Measurements from ENCODE around the gene MYLK. TPM values are rescaled to one million over a fixed set of nuclear protein-coding genes. Genes with fewer than 3 reads are reported as not detected.

The MYLK gene
- total RNA-seq, 2 experiments from 2014 or later = 0.17 TPM; not detected in 1

GRCh38 chr3:123759871-123760270, 124.3 kb downstream of the MYLK start:
- H3K4me3 Mint-ChIP-seq = no peak overlapping the region
- no peak for DNase-seq
- H3K4me1 Mint-ChIP-seq (ENCODE audit: low read depth) = peaks cover 3% of the 10 kb centered on the region
- no peaks in the 10 kb centered on the region for H3K36me3 Mint-ChIP-seq
- POLR2A ChIA-PET = no interaction called here
- intact Hi-C loops (cut with micrococcal nuclease) = no loop called here
- H3K27me3 Mint-ChIP-seq = peaks cover 13% of the 10 kb centered on the region
- CTCF ChIA-PET = no interaction called here
- no peak overlapping the region for H3K27ac Mint-ChIP-seq
- no peaks in the 10 kb centered on the region for H3K9me3 Mint-ChIP-seq

GRCh38 chr3:123759311-123759710, 124.8 kb downstream of the MYLK start:
- intact Hi-C loops (cut with micrococcal nuclease) = no loop called here
- Mint-ChIP-seq H3K36me3 (no peaks in the 10 kb centered on the region), H3K27me3 (peaks cover 11% of the 10 kb centered on the region), H3K4me1 (ENCODE audit: low read depth) (peaks cover 3% of the 10 kb centered on the region), H3K27ac (no peak overlapping the region), H3K9me3 (no peaks in the 10 kb centered on the region), H3K4me3 (no peak overlapping the region)
- ChIA-PET POLR2A (no interaction called here), CTCF (interaction anchor here (0.8 kb wide), 1 partner anchor 35 kb away, joined by 3 read pairs; no protein-coding TSS in a partner anchor)
- no peak for DNase-seq

- Mint-ChIP-seq H3K4me3 (no peak overlapping the region), H3K4me1 (ENCODE audit: low read depth) (peaks cover 3% of the 10 kb centered on the region), H3K9me3 (no peaks in the 10 kb centered on the region), H3K27me3 (peaks cover 5% of the 10 kb centered on the region), H3K27ac (no peak overlapping the region), H3K36me3 (no peaks in the 10 kb centered on the region)
- POLR2A ChIA-PET = no interaction called here
- intact Hi-C loops (cut with micrococcal nuclease) = no loop called here
- CTCF ChIA-PET = interaction anchor here (0.8 kb wide), 1 partner anchor 322 kb away, joined by 3 read pairs; no protein-coding TSS in a partner anchor
- DNase-seq = no peak
These were observed 126.0 kb downstream of the MYLK start for GRCh38 chr3:123758081-123758564.

GRCh38 chr3:123757281-123757940, 126.7 kb downstream of the MYLK start:
- intact Hi-C loops (cut with micrococcal nuclease) = no loop called here
- Mint-ChIP-seq H3K4me1 (ENCODE audit: low read depth) (peaks cover 3% of the 10 kb centered on the region), H3K27me3 (peaks cover 5% of the 10 kb centered on the region), H3K9me3 (no peaks in the 10 kb centered on the region), H3K36me3 (no peaks in the 10 kb centered on the region), H3K4me3 (no peak overlapping the region), H3K27ac (no peak overlapping the region)
- no peak for DNase-seq
- CTCF ChIA-PET = no interaction called here
- POLR2A ChIA-PET = no interaction called here

- DNase-seq = no peak
- CTCF ChIA-PET = no interaction called here
- H3K27me3 Mint-ChIP-seq = peaks cover 5% of the 10 kb centered on the region
- POLR2A ChIA-PET = no interaction called here
- no peaks in the 10 kb centered on the region for H3K36me3 Mint-ChIP-seq
- H3K4me3 Mint-ChIP-seq = no peak overlapping the region
- intact Hi-C loops (cut with micrococcal nuclease) = no loop called here
- H3K4me1 Mint-ChIP-seq (ENCODE audit: low read depth) = peaks cover 3% of the 10 kb centered on the region
- no peaks in the 10 kb centered on the region for H3K9me3 Mint-ChIP-seq
- H3K27ac Mint-ChIP-seq = no peak overlapping the region
These were observed 128.6 kb downstream of the MYLK start for GRCh38 chr3:123755501-123755900.

- Mint-ChIP-seq H3K4me3 (no peak overlapping the region), H3K9me3 (no peaks in the 10 kb centered on the region), H3K4me1 (ENCODE audit: low read depth) (peaks cover 3% of the 10 kb centered on the region), H3K36me3 (no peaks in the 10 kb centered on the region), H3K27ac (no peak overlapping the region), H3K27me3 (peaks cover 5% of the 10 kb centered on the region)
- DNase-seq = no peak
- ChIA-PET POLR2A (no interaction called here), CTCF (no interaction called here)
- intact Hi-C loops (cut with micrococcal nuclease) = no loop called here
These were observed 129.0 kb downstream of the MYLK start for GRCh38 chr3:123755085-123755484.

GRCh38 chr3:123753286-123753685, 130.8 kb downstream of the MYLK start:
- intact Hi-C loops (cut with micrococcal nuclease) = no loop called here
- Mint-ChIP-seq H3K4me1 (ENCODE audit: low read depth) (peaks cover 3% of the 10 kb centered on the region), H3K27me3 (peaks cover 5% of the 10 kb centered on the region), H3K9me3 (no peaks in the 10 kb centered on the region), H3K27ac (no peak overlapping the region), H3K4me3 (no peak overlapping the region), H3K36me3 (no peaks in the 10 kb centered on the region)
- ChIA-PET CTCF (no interaction called here), POLR2A (no interaction called here)
- DNase-seq = no peak

GRCh38 chr3:123752228-123752627, 131.9 kb downstream of the MYLK start:
- no peak for DNase-seq
- intact Hi-C loops (cut with micrococcal nuclease) = no loop called here
- POLR2A ChIA-PET = no interaction called here

GRCh38 chr3:123751433-123751832, 132.7 kb downstream of the MYLK start:
- CTCF ChIA-PET = no interaction called here
- H3K4me1 Mint-ChIP-seq (ENCODE audit: low read depth) = no peaks in the 10 kb centered on the region
- POLR2A ChIA-PET = no interaction called here
- H3K36me3 Mint-ChIP-seq = no peaks in the 10 kb centered on the region
- intact Hi-C loops (cut with micrococcal nuclease) = no loop called here
- H3K27me3 Mint-ChIP-seq = no peaks in the 10 kb centered on the region
- DNase-seq = no peak
- H3K27ac Mint-ChIP-seq = no peak overlapping the region
- H3K9me3 Mint-ChIP-seq = no peaks in the 10 kb centered on the region
- H3K4me3 Mint-ChIP-seq = no peak overlapping the region

More at GRCh38 chr3:123752228-123752627, 131.9 kb downstream of the MYLK start:
- H3K9me3 Mint-ChIP-seq = no peaks in the 10 kb centered on the region
- no peaks in the 10 kb centered on the region for H3K36me3 Mint-ChIP-seq
- H3K27me3 Mint-ChIP-seq = no peaks in the 10 kb centered on the region
- CTCF ChIA-PET = no interaction called here
- H3K4me1 Mint-ChIP-seq (ENCODE audit: low read depth) = peaks cover 1% of the 10 kb centered on the region
- H3K4me3 Mint-ChIP-seq = no peak overlapping the region
- H3K27ac Mint-ChIP-seq = no peak overlapping the region

- no peaks in the 10 kb centered on the region for H3K9me3 Mint-ChIP-seq
- DNase-seq = no peak
- intact Hi-C loops (cut with micrococcal nuclease) = no loop called here
- no peak overlapping the region for H3K4me3 Mint-ChIP-seq
- H3K36me3 Mint-ChIP-seq = no peaks in the 10 kb centered on the region
- H3K4me1 Mint-ChIP-seq (ENCODE audit: low read depth) = no peaks in the 10 kb centered on the region
- ChIA-PET POLR2A (no interaction called here), CTCF (interaction anchor here (1.5 kb wide), 1 partner anchor 27 kb away, joined by 4 read pairs; no protein-coding TSS in a partner anchor)
- no peaks in the 10 kb centered on the region for H3K27me3 Mint-ChIP-seq
- H3K27ac Mint-ChIP-seq = no peak overlapping the region
These were observed 133.3 kb downstream of the MYLK start for GRCh38 chr3:123750659-123751420.

- no peak overlapping the region for H3K4me3 Mint-ChIP-seq
- H3K36me3 Mint-ChIP-seq = no peaks in the 10 kb centered on the region
- H3K27ac Mint-ChIP-seq = no peak overlapping the region
- H3K9me3 Mint-ChIP-seq = no peaks in the 10 kb centered on the region
- POLR2A ChIA-PET = no interaction called here
- H3K4me1 Mint-ChIP-seq (ENCODE audit: low read depth) = no peaks in the 10 kb centered on the region
- DNase-seq = no peak
- H3K27me3 Mint-ChIP-seq = no peaks in the 10 kb centered on the region
- CTCF ChIA-PET = interaction anchor here (1.5 kb wide), 1 partner anchor 26 kb away, joined by 4 read pairs; no protein-coding TSS in a partner anchor
- intact Hi-C loops (cut with micrococcal nuclease) = no loop called here
These were observed 133.9 kb downstream of the MYLK start for GRCh38 chr3:123750209-123750608.

- intact Hi-C loops (cut with micrococcal nuclease) = no loop called here
- no peak for DNase-seq
- ChIA-PET POLR2A (no interaction called here), CTCF (interaction anchor here (0.6 to 1.5 kb wide), 2 partner anchors 26 to 85 kb away, joined by 3 to 4 read pairs; no protein-coding TSS in a partner anchor)
- Mint-ChIP-seq H3K36me3 (no peaks in the 10 kb centered on the region), H3K4me3 (no peak overlapping the region), H3K27ac (no peak overlapping the region), H3K9me3 (no peaks in the 10 kb centered on the region), H3K27me3 (no peaks in the 10 kb centered on the region), H3K4me1 (ENCODE audit: low read depth) (no peaks in the 10 kb centered on the region)
These were observed 134.4 kb downstream of the MYLK start for GRCh38 chr3:123749711-123750110.
